ENCODE results near the gene TAS2R60. TPM values are rescaled to one million over a fixed set of nuclear protein-coding genes. Genes with fewer than 3 reads are reported as not detected.

Gene TAS2R60
- polyA plus RNA-seq, 1 donor (not counting 4 experiments of a cell fraction or from before 2014, with no cell fraction given) = 0.17 TPM

- TF ChIP-seq CTCF (optimal IDR thresholded peaks at IDR 0.05 in 1 of 3, IDR thresholded peaks at IDR 0.05 in 1 of 3, conservative IDR thresholded peaks at IDR 0.05 in 1 of 3; ENCODE audit: extremely low read depth in 1 of 3, insufficient read depth in 2 of 3, low read length in 3 of 3) (no peak), EZH2 (IDR thresholded peaks at IDR 0.05; ENCODE audit: low read length) (no peak)
- peaks cover 18% of the 10 kb centered on the region for H3K4me1 ChIP-seq (ENCODE audit: control insufficient read depth, extremely low read depth, insufficient read depth, low read length)
- H2AFZ ChIP-seq (ENCODE audit: control insufficient read depth, low read length) = no peak overlapping the region
- no peaks in the 10 kb centered on the region for H3K36me3 ChIP-seq (ENCODE audit: control insufficient read depth in 2 of 2, extremely low read depth in 1 of 2, insufficient read depth in 2 of 2, low read length in 2 of 2)
- dilution Hi-C loops (cut with MboI; ENCODE audit: extremely low pct_ligation_motif_present, low sequenced_read_pairs) = no loop called here
- H3K9me1 ChIP-seq (ENCODE audit: control insufficient read depth, extremely low read depth, insufficient read depth, low read length) = no peaks in the 10 kb centered on the region
- no peaks in the 10 kb centered on the region for H4K20me1 ChIP-seq (ENCODE audit: control insufficient read depth, extremely low read depth, insufficient read depth, low read length)
- H3K27me3 ChIP-seq (ENCODE audit: control insufficient read depth, extremely low read depth, insufficient read depth, low read length) = no peaks in the 10 kb centered on the region
- H3K4me3 ChIP-seq (ENCODE audit: control insufficient read depth in 2 of 3, extremely low read depth in 1 of 3, insufficient read depth in 2 of 3, low read depth in 1 of 3, low read length in 3 of 3) = no peak overlapping the region
- no peaks in the 10 kb centered on the region for H3K9me3 ChIP-seq (ENCODE audit: control insufficient read depth, low read depth, low read length)
- H3K27ac ChIP-seq (ENCODE audit: control insufficient read depth, insufficient read depth, low read length) = no peak overlapping the region
- H3K4me2 ChIP-seq (ENCODE audit: control insufficient read depth, extremely low read depth, insufficient read depth, low read depth, low read length) = no peak overlapping the region
- DNase-seq (ENCODE audit: low read depth, low spot score) = no peak
- no peak for FAIRE-seq
- no peaks in the 10 kb centered on the region for H3K79me2 ChIP-seq (ENCODE audit: control insufficient read depth, insufficient read depth, low read length)
- no peak overlapping the region for H3K9ac ChIP-seq (ENCODE audit: control insufficient read depth, extremely low read depth, insufficient read depth, low read length)
These were observed 13.9 kb downstream of the TAS2R60 start for GRCh38 chr7:143456992-143457793.

- no peaks in the 10 kb centered on the region for H3K9me1 ChIP-seq (ENCODE audit: control insufficient read depth, extremely low read depth, insufficient read depth, low read length)
- H2AFZ ChIP-seq (ENCODE audit: control insufficient read depth, low read length) = no peak overlapping the region
- peaks cover 18% of the 10 kb centered on the region for H3K4me1 ChIP-seq (ENCODE audit: control insufficient read depth, extremely low read depth, insufficient read depth, low read length)
- TF ChIP-seq CTCF (optimal IDR thresholded peaks at IDR 0.05 in 1 of 3, IDR thresholded peaks at IDR 0.05 in 1 of 3, conservative IDR thresholded peaks at IDR 0.05 in 1 of 3; ENCODE audit: extremely low read depth in 1 of 3, insufficient read depth in 2 of 3, low read length in 3 of 3) (no peak), EZH2 (IDR thresholded peaks at IDR 0.05; ENCODE audit: low read length) (no peak)
- peak overlapping the region; percentile 16 for H3K27ac ChIP-seq (ENCODE audit: control insufficient read depth, insufficient read depth, low read length)
- H3K4me2 ChIP-seq (ENCODE audit: control insufficient read depth, extremely low read depth, insufficient read depth, low read depth, low read length) = no peak overlapping the region
- dilution Hi-C loops (cut with MboI; ENCODE audit: extremely low pct_ligation_motif_present, low sequenced_read_pairs) = no loop called here
- H4K20me1 ChIP-seq (ENCODE audit: control insufficient read depth, extremely low read depth, insufficient read depth, low read length) = no peaks in the 10 kb centered on the region
- no peaks in the 10 kb centered on the region for H3K27me3 ChIP-seq (ENCODE audit: control insufficient read depth, extremely low read depth, insufficient read depth, low read length)
- H3K9ac ChIP-seq (ENCODE audit: control insufficient read depth, extremely low read depth, insufficient read depth, low read length) = no peak overlapping the region
- no peaks in the 10 kb centered on the region for H3K9me3 ChIP-seq (ENCODE audit: control insufficient read depth, low read depth, low read length)
- H3K4me3 ChIP-seq (ENCODE audit: control insufficient read depth in 2 of 3, extremely low read depth in 1 of 3, insufficient read depth in 2 of 3, low read depth in 1 of 3, low read length in 3 of 3) = no peak overlapping the region
- H3K79me2 ChIP-seq (ENCODE audit: control insufficient read depth, insufficient read depth, low read length) = no peaks in the 10 kb centered on the region
- DNase-seq (ENCODE audit: low read depth, low spot score) (no peak), FAIRE-seq (no peak)
- no peaks in the 10 kb centered on the region for H3K36me3 ChIP-seq (ENCODE audit: control insufficient read depth in 2 of 2, extremely low read depth in 1 of 2, insufficient read depth in 2 of 2, low read length in 2 of 2)
These were observed 15.0 kb downstream of the TAS2R60 start for GRCh38 chr7:143458263-143458662.

All from keratinocyte (primary cell).